Measurements from ENCODE around the gene SLC30A2.

Gene SLC30A2

DNA sequence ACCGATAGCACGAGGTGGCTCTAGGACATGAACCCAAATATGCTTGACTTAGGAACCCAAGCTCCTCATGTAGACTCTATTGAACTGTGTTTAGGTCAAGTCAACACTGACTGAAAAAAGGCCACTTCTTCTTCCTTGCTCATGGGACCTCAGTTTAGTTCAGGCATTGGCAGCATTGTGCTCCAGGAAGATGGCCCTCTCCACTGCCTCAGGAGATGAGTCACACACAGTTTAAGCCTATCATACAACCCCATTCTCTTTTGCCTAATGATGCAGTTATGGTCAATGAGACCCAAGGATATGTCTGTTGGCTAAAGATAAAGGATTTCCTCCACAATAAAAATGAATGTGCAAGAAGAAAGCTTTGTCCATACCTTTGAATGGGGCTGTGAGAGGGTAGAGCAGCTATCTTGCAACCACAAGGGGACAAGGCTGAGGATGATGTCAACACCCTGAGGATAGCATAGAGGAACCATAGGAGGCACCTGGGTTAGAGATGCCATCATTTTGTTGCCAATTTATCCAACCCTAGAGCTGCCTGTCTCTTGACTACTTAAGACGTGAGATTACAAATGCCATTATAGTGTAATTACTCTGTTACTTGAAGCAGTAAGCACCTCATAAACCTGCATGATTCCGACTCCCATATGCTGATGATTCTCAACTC lies 24.5 kb upstream of the SLC30A2 start:
- no peak for DNase-seq (ENCODE audit: low read depth)

DNA sequence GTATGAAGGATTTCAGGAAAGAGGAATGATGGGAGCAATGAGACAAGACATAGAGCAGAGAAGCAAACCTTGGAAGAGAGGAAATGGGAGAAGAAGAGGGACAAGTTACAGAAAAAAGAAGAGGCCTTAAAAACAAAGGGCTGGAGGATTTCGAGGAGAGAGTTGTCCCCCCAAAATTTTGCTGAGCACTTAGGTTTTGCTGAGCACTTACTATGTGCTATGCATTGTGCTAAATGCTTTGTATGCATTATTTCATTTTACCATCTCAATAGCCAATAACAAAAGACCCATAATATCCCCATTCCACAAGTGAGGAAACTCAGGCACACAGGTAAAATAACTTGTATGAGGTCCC lies 24.0 kb upstream of the SLC30A2 start:
- no peak for DNase-seq (ENCODE audit: low read depth)

DNA sequence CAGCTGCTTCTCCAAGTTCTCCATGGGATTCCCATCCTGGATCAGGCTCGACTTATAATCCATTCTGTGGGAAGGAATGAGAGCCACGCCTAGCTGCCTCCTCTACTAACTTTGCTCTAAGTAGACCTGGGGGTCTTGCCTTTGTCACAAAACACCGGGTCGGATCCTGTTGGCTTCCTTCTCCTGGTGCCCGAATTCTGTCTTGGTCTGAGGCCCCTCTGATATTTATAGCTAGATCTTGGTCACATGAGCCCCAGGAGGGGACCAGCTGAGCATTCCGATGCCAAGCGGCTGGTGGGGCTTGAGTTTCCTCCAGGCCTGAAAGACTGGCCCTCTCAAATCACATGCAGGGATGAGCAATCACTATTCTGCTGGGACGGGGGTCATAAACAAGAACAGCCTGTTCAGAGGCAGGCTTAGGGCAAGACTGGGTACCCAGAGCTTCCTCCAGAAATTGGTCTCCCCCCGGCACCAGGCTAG lies 21.6 kb upstream of the SLC30A2 start, which contains the start of gene TRIM63:
Gene TRIM63 (minus strand): TSS at position 199 of the 480 bp plus-strand sequence. CDS start 136 bp downstream, at position 63.
- DNase-seq (ENCODE audit: low read depth), result no peak

DNA sequence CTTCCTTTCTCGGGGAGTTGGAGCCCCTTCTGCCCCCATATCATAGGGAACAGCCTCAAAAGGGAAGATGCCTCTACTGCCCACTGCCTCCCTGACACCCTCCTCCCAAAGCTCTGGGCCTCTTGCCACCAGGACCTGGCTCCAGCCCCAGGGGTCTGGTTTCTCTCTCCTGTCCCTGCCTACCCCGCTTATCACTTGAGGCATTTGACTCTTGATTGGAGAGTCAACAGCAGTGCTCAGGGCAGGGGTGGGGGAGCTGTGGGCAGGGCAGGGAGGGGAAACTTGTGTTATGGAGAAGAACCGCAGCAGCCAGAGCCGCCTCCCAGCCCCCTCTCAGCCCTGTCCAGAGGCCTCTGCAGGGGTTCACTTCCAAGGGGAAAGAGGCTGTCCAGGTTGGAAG lies 20.9 kb upstream of the SLC30A2 start:
- DNase-seq (ENCODE audit: low read depth), result no peak

DNA sequence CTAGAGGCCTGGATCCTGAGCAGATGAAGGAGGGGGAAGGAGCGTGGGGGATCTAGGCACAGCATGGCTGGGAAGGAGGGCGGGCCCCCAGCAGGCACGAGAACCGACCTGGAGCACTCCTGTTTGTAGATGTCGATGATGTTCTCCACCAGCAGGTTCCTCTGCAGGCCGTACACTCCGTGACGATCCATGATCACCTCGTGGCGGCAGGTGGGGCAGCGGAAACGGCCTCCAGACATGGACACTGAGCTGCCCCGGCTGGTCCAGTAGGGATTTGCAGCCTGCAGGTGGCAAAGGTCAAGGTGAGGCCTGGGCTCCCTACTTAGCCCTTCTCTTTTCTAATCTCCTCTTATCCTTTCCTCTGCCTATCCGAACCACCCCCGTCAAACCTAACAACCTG lies 20.2 kb upstream of the SLC30A2 start:
- DNase-seq (ENCODE audit: low read depth), result no peak

DNA sequence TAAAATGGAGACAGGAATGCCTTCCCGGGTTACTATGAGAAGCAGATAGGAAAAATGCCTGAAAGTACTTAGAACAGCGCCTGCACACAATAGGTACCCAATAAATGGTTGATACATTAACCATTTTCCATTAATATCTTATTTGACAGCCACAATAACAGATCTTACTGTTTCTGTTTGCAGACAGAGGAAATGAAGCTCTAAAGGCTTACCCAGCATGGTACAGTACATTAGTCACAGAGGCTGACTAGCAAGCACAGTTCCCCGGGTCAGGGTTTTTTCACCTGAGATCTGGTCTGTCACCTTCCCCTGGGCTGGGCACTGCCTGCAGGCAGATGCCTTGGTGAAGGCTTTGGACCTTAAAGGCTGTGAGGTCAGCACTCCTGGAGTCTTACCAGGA lies 18.6 kb upstream of the SLC30A2 start:
- no peak for DNase-seq (ENCODE audit: low read depth)

DNA sequence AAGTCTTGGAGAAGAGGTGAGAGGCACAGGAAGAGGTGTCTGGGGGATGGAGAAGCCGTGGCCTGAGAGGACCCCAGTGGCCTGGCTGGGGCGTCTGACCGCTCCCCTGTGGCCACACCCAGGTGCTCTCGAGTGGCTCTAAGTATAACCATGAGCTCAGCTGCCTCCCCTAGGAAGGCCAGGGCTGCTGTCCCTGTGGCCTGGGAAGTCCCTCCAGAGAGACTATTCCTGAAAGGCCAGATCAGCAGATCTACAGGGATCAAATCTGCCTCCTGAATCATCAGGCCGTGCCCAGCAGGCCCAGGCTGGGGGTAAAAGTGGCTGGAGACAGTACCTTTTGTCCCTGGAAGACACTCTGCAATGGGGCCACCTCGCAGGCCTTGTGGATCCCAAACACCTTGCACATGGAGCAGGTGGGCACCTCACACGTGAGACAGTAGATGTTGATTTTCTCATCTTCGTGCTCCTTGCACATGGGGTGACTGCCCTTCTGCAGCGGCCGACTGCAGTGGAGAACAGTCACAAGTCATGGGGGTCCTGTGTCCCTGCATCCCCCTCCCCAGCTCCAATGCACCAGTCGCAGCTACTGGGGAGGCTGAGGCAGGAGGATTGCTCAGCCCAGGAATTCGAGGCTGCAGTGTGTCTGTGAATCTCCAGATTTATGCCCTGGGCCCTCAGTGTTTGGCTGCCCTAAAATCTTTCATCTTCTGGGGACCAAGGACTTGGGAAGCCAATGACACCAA lies 15.1 kb upstream of the SLC30A2 start:
- DNase-seq (ENCODE audit: low read depth), result no peak

DNA sequence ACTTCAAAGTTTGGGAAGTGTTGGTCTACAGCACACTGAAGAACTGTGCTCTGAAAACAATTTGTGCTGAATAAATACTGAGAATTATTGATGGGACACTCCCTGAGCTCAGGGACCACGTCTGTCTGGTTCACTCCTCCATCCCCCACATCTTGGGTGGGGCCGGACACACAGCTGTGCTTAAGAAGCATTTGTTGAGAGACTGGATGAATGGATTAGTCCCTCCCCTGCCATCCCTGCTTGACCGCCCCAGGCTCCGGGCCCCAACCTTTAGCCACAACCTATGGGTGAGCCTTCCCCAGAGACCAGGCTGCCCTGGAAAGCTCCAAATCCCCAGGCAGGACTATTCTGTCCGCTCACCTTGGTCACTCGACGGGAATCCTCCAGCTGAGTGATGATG lies 14.0 kb upstream of the SLC30A2 start:
- DNase-seq (ENCODE audit: low read depth), result no peak

DNA sequence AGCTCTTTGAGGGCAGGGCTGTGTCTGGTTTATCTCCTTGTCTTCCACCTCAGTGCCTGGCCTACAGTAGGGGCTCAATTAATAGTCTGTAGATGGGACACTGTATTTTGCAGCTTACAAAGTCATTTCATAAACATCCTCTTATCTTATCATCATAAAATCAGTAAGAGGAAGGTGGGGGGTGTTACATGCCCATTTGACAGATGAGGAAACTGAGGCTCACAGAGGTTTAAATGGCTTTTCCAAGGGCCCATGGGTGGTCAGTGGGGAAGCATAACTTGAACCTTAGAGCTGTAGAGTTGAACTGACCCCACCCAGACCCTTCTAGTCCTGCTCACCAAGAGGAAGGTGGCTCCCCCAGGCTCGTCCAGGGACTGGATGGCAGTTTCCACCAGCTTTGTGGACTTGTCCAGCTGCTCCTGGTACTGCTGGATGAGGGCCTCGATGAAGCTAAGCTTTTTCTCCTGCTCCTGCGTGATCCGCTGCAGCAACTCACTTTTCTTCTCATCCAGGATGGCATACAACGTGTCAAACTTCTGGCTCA lies 12.2 kb upstream of the SLC30A2 start:
- DNase-seq (ENCODE audit: low read depth), result no peak

DNA sequence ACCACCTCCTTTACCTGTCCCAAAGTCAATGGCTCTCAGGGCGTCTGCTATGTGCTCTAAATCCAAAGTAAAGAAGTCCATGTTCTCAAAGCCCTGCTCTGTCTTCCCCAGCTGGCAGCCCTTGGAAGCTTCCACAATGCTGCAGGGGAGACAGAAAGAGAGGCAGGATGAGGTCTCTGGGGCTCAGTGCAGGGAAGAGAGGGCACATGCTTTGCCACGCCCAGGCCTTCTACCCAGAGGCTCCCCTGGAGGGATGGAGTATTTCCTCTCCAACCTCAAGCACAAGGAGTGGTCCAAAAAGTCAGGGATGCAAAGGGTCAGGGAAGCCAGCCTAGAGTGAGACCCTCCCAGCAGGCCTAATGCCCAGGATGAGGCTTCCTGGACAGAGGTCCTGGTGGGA lies 11.3 kb upstream of the SLC30A2 start:
- no peak for DNase-seq (ENCODE audit: low read depth)

DNA sequence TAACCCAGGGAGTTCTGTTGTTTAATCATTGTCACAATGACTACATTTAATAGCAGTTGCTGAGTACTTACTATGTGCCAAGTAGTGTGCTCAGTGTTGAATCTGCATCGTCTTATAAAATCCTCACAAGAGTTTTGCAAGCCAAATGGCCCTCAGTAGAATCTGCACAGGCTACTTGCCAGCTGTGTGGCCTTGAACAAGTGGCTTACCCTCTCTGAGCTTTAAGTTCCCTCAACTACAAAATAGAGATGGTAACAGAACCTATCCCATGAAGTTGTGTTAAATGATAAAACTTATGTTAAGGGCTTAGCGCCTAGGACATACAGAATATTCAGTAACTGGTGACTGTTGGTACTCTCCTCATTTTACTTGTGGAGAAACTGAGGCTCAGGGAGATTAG lies 9.1 kb upstream of the SLC30A2 start:
- DNase-seq (ENCODE audit: low read depth), result no peak

DNA sequence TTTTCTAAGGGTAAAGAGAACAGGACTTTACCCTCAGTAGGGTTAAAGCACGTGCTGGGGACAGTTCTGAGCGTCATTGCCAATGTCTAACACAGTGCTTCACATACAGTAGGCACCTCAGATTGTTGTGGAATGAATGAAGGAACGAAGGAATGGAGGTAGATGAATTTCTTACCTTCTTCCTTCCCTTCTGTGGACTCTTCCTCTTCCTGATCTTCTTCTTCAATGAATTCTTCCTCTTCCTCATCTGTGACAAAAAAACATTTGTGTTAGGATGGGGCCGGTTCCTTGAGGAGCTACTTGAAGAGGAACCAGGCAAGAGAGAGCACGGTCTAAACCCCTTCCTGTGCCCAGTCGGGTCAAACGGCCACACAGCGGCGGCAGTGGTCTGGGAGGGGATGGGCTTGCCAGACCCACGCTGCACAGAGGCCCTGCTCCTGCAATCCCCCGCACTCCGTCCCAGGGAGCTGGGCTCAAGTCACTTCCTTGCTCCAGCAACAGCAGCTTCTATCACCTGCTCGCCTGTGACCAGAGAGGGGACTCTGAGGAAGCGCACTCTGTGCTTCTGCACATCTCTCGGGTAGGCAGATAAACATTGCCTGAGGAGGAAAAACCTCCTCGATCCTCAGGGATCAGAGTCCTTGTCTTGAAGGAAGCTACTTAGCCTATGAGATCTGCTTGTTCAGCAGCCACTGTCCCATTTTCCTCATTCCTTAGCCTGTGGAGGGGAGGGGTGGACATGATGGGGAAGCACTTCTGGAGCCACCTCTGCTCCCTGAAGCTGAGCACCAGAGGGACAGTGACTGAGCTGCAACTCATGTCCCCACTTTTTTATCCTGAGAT lies 8.0 kb upstream of the SLC30A2 start:
- no peak for DNase-seq (ENCODE audit: low read depth)

DNA sequence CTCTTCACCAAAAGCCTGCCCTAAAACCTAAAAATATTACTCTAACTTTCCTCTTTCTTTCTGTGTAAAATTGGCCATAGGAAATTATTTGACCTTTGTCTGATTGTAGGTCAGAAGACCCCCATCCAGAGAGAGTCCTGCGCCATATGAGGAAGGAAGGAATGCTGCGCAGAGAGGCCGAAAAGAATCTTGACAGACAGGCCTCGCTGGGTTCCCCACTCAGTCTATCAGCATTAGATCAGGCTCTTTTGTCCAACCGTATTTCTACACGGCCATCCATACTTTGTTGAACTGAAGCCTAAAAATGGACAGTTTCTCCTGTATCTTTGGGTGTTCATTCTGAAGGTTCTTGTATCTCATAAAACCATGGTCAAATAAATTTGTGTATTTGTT lies 4.3 kb upstream of the SLC30A2 start:
- no peak for DNase-seq (ENCODE audit: low read depth)

DNA sequence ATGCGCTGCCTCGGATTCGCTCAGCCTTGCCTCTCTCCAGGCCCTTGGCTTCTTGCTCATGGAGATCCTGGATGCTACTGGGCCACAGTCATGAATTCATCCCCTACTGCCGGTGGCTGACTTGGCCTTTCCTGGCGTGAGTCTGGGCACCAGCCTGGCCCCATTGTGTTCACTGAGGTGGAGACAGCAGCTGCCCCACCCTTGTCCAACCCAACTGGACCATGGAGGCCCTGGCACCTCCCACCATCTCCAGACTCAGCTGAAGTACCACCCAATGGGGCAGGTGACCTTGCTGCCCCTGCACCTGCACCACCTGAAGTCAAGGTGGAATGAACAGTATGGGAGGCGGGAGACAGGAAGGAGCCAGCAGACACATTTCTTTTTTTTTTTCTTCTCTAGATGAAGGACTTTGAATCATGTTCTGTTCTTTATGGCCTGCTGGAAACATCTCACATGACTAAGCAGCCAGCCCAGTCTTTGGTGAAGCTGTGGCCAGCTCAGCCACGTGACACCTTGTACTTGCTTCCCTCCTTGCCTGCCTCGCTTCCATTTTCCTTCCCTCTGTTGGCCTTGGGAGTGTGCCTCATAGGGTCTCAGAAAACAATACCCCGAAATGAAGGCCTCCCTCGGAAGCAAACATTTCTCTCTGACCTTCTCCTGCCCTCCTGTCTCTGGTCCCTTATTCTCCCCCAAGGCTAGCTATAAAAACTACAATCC lies 3.8 kb upstream of the SLC30A2 start:
- DNase-seq (ENCODE audit: low read depth), result no peak

DNA sequence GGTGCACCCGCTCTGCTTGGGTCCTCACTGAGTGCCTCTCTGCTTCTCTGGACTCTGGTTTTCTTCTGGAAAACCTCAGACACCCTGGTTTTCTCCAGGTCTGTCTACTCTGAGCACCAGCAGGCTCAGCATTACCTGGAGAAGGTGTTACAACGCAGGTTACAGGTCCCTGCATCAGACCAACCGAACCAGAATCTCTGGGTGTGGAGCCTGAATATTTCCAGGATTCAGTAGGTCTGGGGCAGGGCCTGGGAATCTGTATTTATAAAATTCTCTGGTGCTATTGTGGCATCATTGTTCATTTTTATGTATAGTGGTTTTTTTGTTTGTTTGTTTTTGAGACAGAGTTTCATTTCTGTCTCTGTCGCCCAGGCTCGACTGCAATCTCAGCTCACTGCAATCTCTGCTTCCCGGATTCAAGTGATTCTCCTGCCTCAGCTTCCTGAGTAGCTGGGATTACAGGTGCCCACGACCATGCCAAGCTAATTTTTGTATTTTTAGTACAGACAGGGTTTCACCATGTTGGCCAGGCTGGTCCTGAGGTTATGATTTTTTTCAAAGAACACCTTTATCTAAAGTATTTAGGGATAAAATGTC lies 1.5 kb upstream of the SLC30A2 start:
- DNase-seq (ENCODE audit: low read depth), result no peak

DNA sequence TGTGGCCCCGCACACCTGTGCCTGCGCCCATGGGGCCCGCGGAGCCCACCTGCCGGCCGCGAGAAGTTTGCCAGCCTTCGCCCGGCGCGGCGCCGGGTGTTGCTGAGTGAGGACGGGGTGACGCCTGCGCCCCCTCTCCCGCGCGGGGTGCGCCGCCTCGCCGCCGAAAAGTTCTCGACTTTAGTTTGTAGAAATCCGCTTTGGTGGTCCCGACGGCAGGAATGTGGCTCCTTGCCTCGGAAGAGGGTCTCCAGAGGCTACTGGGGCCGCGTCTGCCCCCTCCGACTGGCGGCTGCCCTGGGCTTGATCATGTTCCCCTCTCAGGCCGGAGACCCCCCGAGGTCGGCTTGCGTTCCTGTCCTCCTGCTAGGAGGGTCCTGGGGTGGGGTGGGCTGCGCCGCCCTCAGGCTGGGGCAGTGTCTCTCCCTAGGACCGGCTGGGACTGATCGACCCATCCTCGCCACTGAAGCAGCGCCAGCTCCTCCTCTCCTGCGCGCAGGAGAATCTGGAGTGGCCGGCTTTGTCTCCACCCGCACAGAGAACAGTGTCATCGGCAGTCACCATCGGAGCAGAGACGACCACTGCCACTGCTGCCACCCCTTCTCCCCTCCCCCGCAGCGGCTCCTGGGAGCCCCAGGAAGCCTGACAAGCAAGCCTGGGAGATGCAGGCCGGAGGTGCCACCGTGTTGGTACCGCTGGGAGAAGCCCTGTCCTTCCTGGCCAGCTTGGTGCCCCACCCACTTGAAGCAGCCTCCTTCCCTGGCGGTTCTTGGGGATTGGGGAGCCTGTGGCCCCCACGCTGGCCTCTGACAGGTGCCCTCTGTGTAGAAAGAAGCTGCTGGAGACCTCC lies 553 bp upstream of the SLC30A2 start:
- no peak for DNase-seq (ENCODE audit: low read depth)

DNA sequence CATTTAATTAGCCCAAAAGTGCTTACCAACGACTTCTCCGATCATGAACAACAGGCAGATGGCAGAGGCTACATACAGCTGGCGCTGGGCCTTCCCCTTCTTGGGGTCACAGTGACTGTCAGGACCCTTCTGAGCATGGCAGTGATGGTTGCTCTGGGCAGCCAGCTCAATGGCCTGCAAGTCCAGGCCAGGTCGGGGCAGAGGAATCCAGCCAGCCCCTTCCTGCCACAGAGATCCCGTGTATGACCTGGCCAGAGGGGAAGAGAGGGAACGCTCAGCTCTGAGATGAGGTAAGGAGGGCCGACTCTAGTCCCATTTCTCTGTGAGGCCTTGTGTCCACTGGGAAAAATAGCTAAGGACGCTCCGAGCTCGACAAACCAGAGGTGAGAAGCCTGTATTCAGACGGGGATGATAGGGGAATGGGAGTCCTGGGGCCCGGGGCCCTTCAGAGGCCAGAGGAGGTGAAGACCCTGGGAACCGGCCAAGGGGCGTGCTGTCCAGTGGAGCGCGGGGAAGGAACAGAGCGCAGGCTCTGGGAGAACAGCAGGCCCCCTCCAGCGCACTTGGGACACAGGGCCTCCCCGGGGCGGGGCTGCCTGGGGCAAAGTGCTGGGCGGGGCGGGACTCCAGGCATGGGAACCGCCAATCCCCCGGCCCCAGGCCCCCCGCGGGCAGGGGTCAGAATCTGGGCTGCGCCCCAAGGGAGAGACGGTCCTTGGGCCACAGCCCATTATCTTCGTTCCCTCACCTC lies 772 bp downstream of the SLC30A2 start:
- DNase-seq (ENCODE audit: low read depth), result no peak

DNA sequence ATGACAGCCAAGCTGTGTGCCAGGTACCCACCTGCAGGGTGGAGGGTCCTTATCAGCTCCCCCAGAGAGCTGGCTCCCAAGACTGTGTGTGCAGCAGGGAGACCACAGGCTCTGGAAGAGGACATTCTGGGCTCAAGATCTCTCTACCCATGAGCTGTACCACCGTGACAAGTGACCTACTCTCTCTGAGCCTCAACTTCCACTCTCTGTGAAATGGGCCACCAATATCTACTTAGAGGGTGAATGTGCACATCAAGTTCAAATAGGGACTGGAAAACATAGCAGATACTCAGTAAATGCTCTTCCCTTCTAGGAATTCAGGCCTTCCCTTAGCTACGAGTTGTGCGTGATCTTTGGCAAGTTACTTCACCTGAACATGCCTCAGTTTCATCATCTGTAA lies 1.5 kb downstream of the SLC30A2 start:
- DNase-seq (ENCODE audit: low read depth), result no peak

DNA sequence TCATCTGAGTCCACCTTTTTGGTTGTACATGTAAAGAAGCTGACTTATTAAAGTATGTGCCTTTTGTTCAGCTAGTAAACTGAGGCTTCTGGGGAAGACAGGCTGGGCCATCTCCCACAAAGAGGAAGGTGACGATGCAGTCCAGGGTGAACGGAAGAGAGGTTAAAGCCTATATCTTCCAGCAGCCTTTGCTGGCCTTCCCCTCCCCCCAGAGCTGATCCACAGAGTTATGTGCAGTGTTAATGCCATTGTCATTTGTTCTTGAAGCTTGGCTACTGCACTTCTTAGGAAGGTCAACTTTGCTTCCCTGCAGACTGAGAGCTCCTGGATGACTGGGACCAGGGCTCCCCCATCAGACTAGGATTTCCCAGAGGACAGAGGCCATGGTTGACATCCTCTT lies 2.2 kb downstream of the SLC30A2 start:
- DNase-seq (ENCODE audit: low read depth), result no peak

DNA sequence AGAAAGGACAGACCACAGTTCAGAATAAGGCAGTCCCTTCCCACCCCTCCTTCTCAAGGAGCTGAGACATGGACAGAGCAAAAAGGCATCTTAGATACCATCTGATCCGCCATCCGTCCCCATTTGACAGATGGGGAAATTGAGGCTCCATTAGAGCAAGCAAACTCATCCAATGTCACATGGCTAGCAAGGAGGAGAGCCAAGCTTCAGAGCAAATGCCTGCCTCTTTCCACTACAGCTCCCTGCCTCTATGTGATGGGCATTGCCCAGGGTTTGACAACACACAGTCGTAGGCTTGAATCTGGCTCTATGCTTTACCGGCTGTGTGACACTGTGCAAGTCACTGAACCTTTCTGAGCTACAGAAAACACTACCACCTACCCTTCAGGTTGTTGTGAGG lies 3.9 kb downstream of the SLC30A2 start:
- no peak for DNase-seq (ENCODE audit: low read depth)

All from stimulated activated CD8-positive, alpha-beta memory T cell treated with anti-CD3 and anti-CD28 coated beads, Interleukin-15, amount 100 ng/mL, for 24 hours (primary cell).